SJCRH30 (cell line): ENCODE results near the gene LTBP1. TPM values are rescaled to one million over a fixed set of nuclear protein-coding genes. Genes with fewer than 3 reads are reported as not detected.

Experiments used
- DNase-seq, 2 experiments: peaks; one replicate each; pipeline ENCODE4 v3.0.0-alpha.2; 2015 to 2020
- H3K27ac ChIP-seq: fragments of 250-450 bp; sonication (Bioruptor Pico); 2 replicates; pipeline ENCODE4 v1.5.1; 2020; ENCODE audit warnings: mild to moderate bottlenecking, moderate library complexity
- H3K27me3 ChIP-seq: fragments of 250-450 bp; sonication (Bioruptor Pico); 2 replicates; pipeline ENCODE4 v1.5.1; 2020; ENCODE audit warnings: mild to moderate bottlenecking, moderate library complexity
- H3K36me3 ChIP-seq: fragments of 250-450 bp; sonication (Bioruptor Pico); 2 replicates; pipeline ENCODE4 v1.5.1; 2020; ENCODE audit warnings: mild to moderate bottlenecking, moderate library complexity
- H3K4me1 ChIP-seq: fragments of 250-450 bp; sonication (Bioruptor Pico); 2 replicates; pipeline ENCODE4 v1.5.1; 2020; ENCODE audit warnings: mild to moderate bottlenecking, moderate library complexity
- H3K4me3 ChIP-seq: fragments of 250-450 bp; sonication (Bioruptor Pico); 2 replicates; pipeline ENCODE4 v1.5.1; 2020; ENCODE audit warnings: mild to moderate bottlenecking, moderate library complexity
- H3K9me3 ChIP-seq: fragments of 250-450 bp; sonication (Bioruptor Pico); replicated peaks from 2 replicates; pipeline ENCODE4 v1.5.1; 2020; ENCODE audit warnings: mild to moderate bottlenecking, moderate library complexity
- total RNA-seq: library from RNA; depleted of rRNA; stranded (reverse); fragments of >200 nt; shearing (Covaris generic); gene quantifications from 2 replicates; pipeline ENCODE4 v1.2.3, GENCODE V29; 2014

LTBP1 gene
- total RNA-seq, 1 experiment from 2014 or later, result 63.1 TPM

- Histone ChIP-seq H3K9me3 (peaks cover 8% of the 10 kb centered on the region), H3K4me3 (no peak overlapping the region)
- DNase-seq, result no peak
Measured at GRCh38 chr2:33202641-33203522, 256.1 kb downstream of the LTBP1 start.

GRCh38 chr2:33204945-33205344 lies 258.2 kb downstream of the LTBP1 start:
- H3K36me3 ChIP-seq, result no peaks in the 10 kb centered on the region; the same call in 1 of the 2 replicates
- H3K27ac ChIP-seq, result no peak overlapping the region
- no peak overlapping the region for H3K4me3 ChIP-seq
- no peaks in the 10 kb centered on the region for H3K27me3 ChIP-seq
- no peaks in the 10 kb centered on the region for H3K4me1 ChIP-seq
- no peak for DNase-seq
- H3K9me3 ChIP-seq, result peaks cover 7% of the 10 kb centered on the region

More at GRCh38 chr2:33202641-33203522, 256.1 kb downstream of the LTBP1 start:
- Histone ChIP-seq H3K4me1 (no peaks in the 10 kb centered on the region), H3K36me3 (peaks cover 1% of the 10 kb centered on the region; the same call in 1 of the 2 replicates), H3K27me3 (no peaks in the 10 kb centered on the region), H3K27ac (no peak overlapping the region)

GRCh38 chr2:33205693-33206434 lies 259.1 kb downstream of the LTBP1 start:
- H3K36me3 ChIP-seq, result no peaks in the 10 kb centered on the region; the same call in 1 of the 2 replicates
- no peak overlapping the region for H3K27ac ChIP-seq
- no peak overlapping the region for H3K4me3 ChIP-seq
- DNase-seq, result no peak
- H3K9me3 ChIP-seq, result peaks cover 3% of the 10 kb centered on the region
- H3K27me3 ChIP-seq, result no peaks in the 10 kb centered on the region
- H3K4me1 ChIP-seq, result no peaks in the 10 kb centered on the region

- no peak for DNase-seq
- no peaks in the 10 kb centered on the region for H3K27me3 ChIP-seq
- H3K9me3 ChIP-seq, result no peaks in the 10 kb centered on the region
- H3K4me1 ChIP-seq, result no peaks in the 10 kb centered on the region
- no peaks in the 10 kb centered on the region; the same call in 1 of the 2 replicates for H3K36me3 ChIP-seq
- H3K4me3 ChIP-seq, result no peak overlapping the region
- H3K27ac ChIP-seq, result no peak overlapping the region
Measured at GRCh38 chr2:33207151-33207740, 260.5 kb downstream of the LTBP1 start.

GRCh38 chr2:33208400-33208799 lies 261.6 kb downstream of the LTBP1 start:
- Histone ChIP-seq H3K27me3 (no peaks in the 10 kb centered on the region), H3K9me3 (no peaks in the 10 kb centered on the region), H3K4me3 (no peak overlapping the region), H3K4me1 (no peaks in the 10 kb centered on the region), H3K36me3 (no peaks in the 10 kb centered on the region; the same call in 1 of the 2 replicates), H3K27ac (no peak overlapping the region)
- DNase-seq, result no peak

- Histone ChIP-seq H3K9me3 (no peaks in the 10 kb centered on the region), H3K36me3 (no peaks in the 10 kb centered on the region; the same call in 1 of the 2 replicates), H3K4me3 (no peak overlapping the region), H3K27me3 (no peaks in the 10 kb centered on the region), H3K27ac (no peak overlapping the region), H3K4me1 (no peaks in the 10 kb centered on the region; the same call in 1 of the 2 replicates)
- DNase-seq, result no peak
Measured at GRCh38 chr2:33209976-33210375, 263.2 kb downstream of the LTBP1 start.

- no peak for DNase-seq
- Histone ChIP-seq H3K27me3 (no peaks in the 10 kb centered on the region), H3K4me1 (no peaks in the 10 kb centered on the region; the same call in 1 of the 2 replicates), H3K4me3 (no peak overlapping the region), H3K27ac (no peak overlapping the region), H3K9me3 (no peaks in the 10 kb centered on the region), H3K36me3 (no peaks in the 10 kb centered on the region)
Measured at GRCh38 chr2:33210626-33211025, 263.9 kb downstream of the LTBP1 start.

GRCh38 chr2:33212151-33212550 lies 265.4 kb downstream of the LTBP1 start:
- H3K27ac ChIP-seq, result no peak overlapping the region
- H3K27me3 ChIP-seq, result no peaks in the 10 kb centered on the region
- H3K4me3 ChIP-seq, result no peak overlapping the region
- no peaks in the 10 kb centered on the region for H3K36me3 ChIP-seq
- no peaks in the 10 kb centered on the region; the same call in 1 of the 2 replicates for H3K4me1 ChIP-seq
- H3K9me3 ChIP-seq, result no peaks in the 10 kb centered on the region
- DNase-seq, result no peak

- Histone ChIP-seq H3K27ac (no peak overlapping the region), H3K27me3 (no peaks in the 10 kb centered on the region), H3K36me3 (no peaks in the 10 kb centered on the region), H3K4me1 (no peaks in the 10 kb centered on the region; the same call in 1 of the 2 replicates), H3K9me3 (no peaks in the 10 kb centered on the region), H3K4me3 (no peak overlapping the region)
- no peak for DNase-seq
Measured at GRCh38 chr2:33213244-33213643, 266.5 kb downstream of the LTBP1 start.

GRCh38 chr2:33213648-33214047 lies 266.9 kb downstream of the LTBP1 start:
- H3K4me3 ChIP-seq, result no peak overlapping the region
- no peaks in the 10 kb centered on the region for H3K27me3 ChIP-seq
- no peaks in the 10 kb centered on the region for H3K9me3 ChIP-seq

GRCh38 chr2:33214436-33214835 lies 267.7 kb downstream of the LTBP1 start:
- no peaks in the 10 kb centered on the region for H3K36me3 ChIP-seq
- H3K27me3 ChIP-seq, result no peaks in the 10 kb centered on the region
- H3K4me1 ChIP-seq, result no peaks in the 10 kb centered on the region; the same call in 1 of the 2 replicates
- H3K27ac ChIP-seq, result no peak overlapping the region
- H3K9me3 ChIP-seq, result no peaks in the 10 kb centered on the region
- peak in 1 of 2 experiments; percentile 19 for DNase-seq
- no peak overlapping the region for H3K4me3 ChIP-seq

More at GRCh38 chr2:33213648-33214047, 266.9 kb downstream of the LTBP1 start:
- Histone ChIP-seq H3K27ac (no peak overlapping the region), H3K36me3 (no peaks in the 10 kb centered on the region), H3K4me1 (no peaks in the 10 kb centered on the region; the same call in 1 of the 2 replicates)
- DNase-seq, result no peak

GRCh38 chr2:33214857-33215256 lies 268.1 kb downstream of the LTBP1 start:
- no peak overlapping the region for H3K27ac ChIP-seq
- H3K27me3 ChIP-seq, result no peaks in the 10 kb centered on the region
- no peak for DNase-seq
- H3K9me3 ChIP-seq, result no peaks in the 10 kb centered on the region
- no peaks in the 10 kb centered on the region for H3K36me3 ChIP-seq
- H3K4me1 ChIP-seq, result no peaks in the 10 kb centered on the region; the same call in 1 of the 2 replicates
- no peak overlapping the region for H3K4me3 ChIP-seq

GRCh38 chr2:33215299-33215698 lies 268.5 kb downstream of the LTBP1 start:
- no peaks in the 10 kb centered on the region; the same call in 1 of the 2 replicates for H3K4me1 ChIP-seq
- no peaks in the 10 kb centered on the region for H3K27me3 ChIP-seq
- peak; percentile 14 to 22 for DNase-seq
- H3K9me3 ChIP-seq, result no peaks in the 10 kb centered on the region
- H3K4me3 ChIP-seq, result no peak overlapping the region
- H3K36me3 ChIP-seq, result no peaks in the 10 kb centered on the region
- H3K27ac ChIP-seq, result no peak overlapping the region

- H3K4me1 ChIP-seq, result no peaks in the 10 kb centered on the region; the same call in 1 of the 2 replicates
- H3K9me3 ChIP-seq, result no peaks in the 10 kb centered on the region
- no peak overlapping the region for H3K27ac ChIP-seq
- no peak overlapping the region for H3K4me3 ChIP-seq
- H3K36me3 ChIP-seq, result no peaks in the 10 kb centered on the region
- no peaks in the 10 kb centered on the region for H3K27me3 ChIP-seq
- DNase-seq, result no peak
Measured at GRCh38 chr2:33215983-33216382, 269.2 kb downstream of the LTBP1 start.
